Activated CD4-positive, CD25-positive, alpha-beta regulatory T cell treated with anti-CD3 and anti-CD28 coated beads, Interleukin-2, amount 50 U/mL, for 24 hours (primary cell): Measurements from ENCODE around the gene IPO9.
A peak's percentile ranks its signal among the peaks of the same experiment; 100 is the strongest.
"Not testable (repeated sequence)": the region's sequence is repeated elsewhere in the genome, so short reads cannot be mapped to it uniquely, and the experiment has no call there.

Experiments
- ATAC-seq, 2 donors: fragments of 150-1000 bp; cut with Tn5 transposase; one replicate each; pipeline ENCODE4 v1.10.0; 2021; ENCODE audit warnings: mild to moderate bottlenecking in 1 of 2, moderate library complexity in 1 of 2

The IPO9 gene

GRCh38 chr1:201849372-201850052, 20.6 kb downstream of the IPO9 start:
- ATAC-seq, result no peak

- no peak for ATAC-seq
These were observed 21.1 kb downstream of the IPO9 start for GRCh38 chr1:201850053-201850397.

GRCh38 chr1:201851949-201852348, 23.0 kb downstream of the IPO9 start:
- ATAC-seq, result no peak

- not testable (repeated sequence) for ATAC-seq
These were observed 27.8 kb downstream of the IPO9 start for GRCh38 chr1:201856722-201857121.

- ATAC-seq, result no peak
These were observed 30.5 kb downstream of the IPO9 start for GRCh38 chr1:201859424-201859823.

GRCh38 chr1:201861448-201861847, 32.5 kb downstream of the IPO9 start:
- no peak for ATAC-seq

- no peak for ATAC-seq
These were observed 41.4 kb downstream of the IPO9 start for GRCh38 chr1:201870397-201870796.

- no peak for ATAC-seq
These were observed 45.7 kb downstream of the IPO9 start for GRCh38 chr1:201874672-201875071.

- ATAC-seq, result no peak
These were observed 47.3 kb downstream of the IPO9 start for GRCh38 chr1:201876148-201876818.

GRCh38 chr1:201877877-201878401, 49.0 kb downstream of the IPO9 start:
- ATAC-seq, result peak in 1 of 2 donors; percentile 30

GRCh38 chr1:201880928-201881571, 52.1 kb downstream of the IPO9 start:
- ATAC-seq, result no peak

GRCh38 chr1:201881617-201882016, 52.7 kb downstream of the IPO9 start:
- ATAC-seq, result no peak

GRCh38 chr1:201882665-201883132, 53.7 kb downstream of the IPO9 start:
- peak; percentile 56 to 63 for ATAC-seq

GRCh38 chr1:201883266-201883665, 54.3 kb downstream of the IPO9 start:
- ATAC-seq, result no peak

- ATAC-seq, result peak in 1 of 2 donors; percentile 25
These were observed 54.8 kb downstream of the IPO9 start for GRCh38 chr1:201883786-201884185.

- ATAC-seq, result no peak
These were observed 55.5 kb downstream of the IPO9 start for GRCh38 chr1:201884425-201884824.

GRCh38 chr1:201885531-201886075, 56.6 kb downstream of the IPO9 start:
- ATAC-seq, result no peak

- no peak for ATAC-seq
These were observed 57.3 kb downstream of the IPO9 start for GRCh38 chr1:201886103-201886885.

GRCh38 chr1:201887116-201887866, 58.3 kb downstream of the IPO9 start:
- no peak for ATAC-seq

- peak; percentile 52 to 57 for ATAC-seq
These were observed 59.5 kb downstream of the IPO9 start, which contains the start of gene SHISA4 for GRCh38 chr1:201888282-201889089. Gene SHISA4 (plus strand): TSS chr1:201888898. CDS start chr1:201888995, 97 bp downstream.
